Measurements from ENCODE around the gene FAM200A.
"Not testable (repeated sequence)": the region's sequence is repeated elsewhere in the genome, so short reads cannot be mapped to it uniquely, and the experiment has no call there.

The FAM200A gene

DNA sequence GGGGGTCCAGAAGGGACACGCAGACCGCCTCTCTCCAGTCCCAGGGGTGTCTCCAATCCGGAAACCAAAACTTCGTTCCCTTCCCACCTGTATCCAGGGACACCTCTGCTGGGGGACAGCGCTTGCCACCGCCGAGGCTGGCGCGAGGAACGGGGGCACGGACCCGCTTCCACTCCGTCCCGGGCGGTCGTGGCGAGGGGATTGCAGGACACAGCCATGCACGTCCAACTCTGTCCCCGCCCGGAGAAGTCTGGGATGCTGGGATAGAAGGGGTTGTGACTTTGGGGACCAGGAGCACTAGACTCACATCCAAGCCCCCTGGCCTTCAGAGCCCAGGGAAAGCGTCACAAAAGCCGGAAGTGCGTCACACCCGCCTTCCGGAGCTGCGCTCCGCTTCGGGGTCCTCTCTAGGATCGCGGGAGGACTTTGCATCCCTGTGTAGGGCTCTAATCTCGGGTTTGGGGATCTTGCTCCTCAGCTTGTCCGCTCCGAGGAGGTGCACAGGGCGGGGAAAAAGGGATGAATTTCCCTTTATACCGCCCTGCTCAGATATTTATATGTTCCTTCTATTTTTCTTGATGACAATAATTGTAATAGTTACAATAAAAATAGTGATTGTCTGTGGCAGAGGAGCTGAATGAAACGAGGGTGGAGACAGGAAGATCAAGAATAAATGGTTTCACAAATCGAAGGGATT, at the start of gene FAM200A:
Gene FAM200A (minus strand): TSS at position 348 of the 697 bp plus-strand sequence. CDS start 3,707 bp downstream, outside the sequence.
- DNase-seq, result peak; percentile 88

DNA sequence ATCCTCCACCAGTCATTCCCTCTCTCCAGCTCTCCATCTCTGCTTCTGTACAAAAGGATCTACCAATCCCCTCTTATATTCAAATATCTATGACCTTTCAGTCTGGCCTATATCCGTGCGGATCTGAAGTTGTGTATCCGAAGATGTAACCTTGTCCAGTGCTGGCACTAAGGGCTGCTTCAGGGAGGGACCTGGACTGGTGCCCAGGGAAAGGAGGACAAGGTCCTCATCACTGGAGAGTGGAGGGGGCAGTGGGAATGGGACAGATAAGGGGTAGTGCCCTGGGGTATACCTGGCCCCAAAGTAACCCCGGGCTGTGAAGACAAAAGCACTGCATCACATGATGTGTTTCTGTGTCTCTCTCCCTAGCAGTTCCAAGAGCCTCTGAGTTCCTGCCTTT, 47.9 kb upstream of the FAM200A start:
- no peak for DNase-seq

DNA sequence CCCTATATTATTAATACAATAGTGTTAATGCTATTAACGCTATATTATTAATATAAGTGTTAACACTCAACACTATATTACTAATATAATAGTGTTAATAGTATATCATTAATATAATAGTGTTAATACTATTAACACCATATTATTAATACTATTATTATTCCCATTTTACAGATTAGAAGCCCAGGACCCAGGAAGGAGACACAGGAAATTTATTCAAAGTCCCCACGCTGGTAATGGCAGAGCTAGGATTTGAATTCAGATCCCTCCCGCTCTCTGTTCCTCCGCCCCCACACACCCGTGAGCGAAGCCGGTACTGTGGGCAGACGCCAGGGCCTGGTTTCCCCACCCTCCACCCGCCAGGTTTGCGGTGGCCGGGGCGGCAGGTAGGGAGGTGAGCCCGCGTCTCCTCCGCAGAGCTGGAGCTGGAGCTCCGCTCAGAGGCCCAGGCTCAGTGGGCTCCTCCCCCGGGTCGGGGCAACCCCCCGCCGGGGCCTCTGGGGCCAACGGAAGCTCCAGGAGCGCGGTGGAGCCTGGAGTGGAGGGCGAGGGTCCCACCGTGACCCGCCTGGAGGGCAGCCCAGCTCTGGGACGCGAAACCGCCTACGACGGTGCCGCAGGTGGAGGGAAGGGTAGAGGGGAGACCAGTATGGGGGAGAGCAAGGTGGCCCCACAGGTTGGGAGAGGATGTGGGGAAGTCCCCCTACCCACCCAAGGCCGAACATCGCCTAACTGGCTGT, 46.0 kb upstream of the FAM200A start, which contains the start of gene TMEM225B:
Gene TMEM225B (plus strand): TSS at position 506 of the 740 bp plus-strand sequence. CDS start 6,122 bp downstream, outside the sequence.
- no peak for DNase-seq

DNA sequence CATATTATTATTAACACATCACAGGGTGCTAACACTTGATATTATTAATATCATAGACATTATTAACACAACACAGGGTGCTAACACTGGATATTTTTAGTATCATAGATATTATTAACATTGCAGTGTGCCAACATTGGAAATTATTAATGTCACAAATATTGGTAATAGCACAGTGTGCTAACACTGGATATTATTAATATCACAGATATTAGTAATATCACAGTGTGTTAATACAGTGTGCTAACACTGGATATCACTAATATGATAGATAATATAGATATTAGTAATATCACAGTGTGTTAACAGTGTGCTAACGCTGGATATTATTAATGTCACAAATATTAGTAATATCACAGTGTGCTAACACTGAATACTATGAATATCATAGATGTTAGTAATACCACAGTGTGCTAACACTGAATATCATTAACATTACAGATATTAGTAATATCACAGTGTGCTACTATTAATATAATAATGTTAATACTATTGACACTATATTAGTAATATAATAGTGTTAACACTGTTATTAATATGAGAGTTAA, 44.6 kb upstream of the FAM200A start:
- DNase-seq, result no peak

DNA sequence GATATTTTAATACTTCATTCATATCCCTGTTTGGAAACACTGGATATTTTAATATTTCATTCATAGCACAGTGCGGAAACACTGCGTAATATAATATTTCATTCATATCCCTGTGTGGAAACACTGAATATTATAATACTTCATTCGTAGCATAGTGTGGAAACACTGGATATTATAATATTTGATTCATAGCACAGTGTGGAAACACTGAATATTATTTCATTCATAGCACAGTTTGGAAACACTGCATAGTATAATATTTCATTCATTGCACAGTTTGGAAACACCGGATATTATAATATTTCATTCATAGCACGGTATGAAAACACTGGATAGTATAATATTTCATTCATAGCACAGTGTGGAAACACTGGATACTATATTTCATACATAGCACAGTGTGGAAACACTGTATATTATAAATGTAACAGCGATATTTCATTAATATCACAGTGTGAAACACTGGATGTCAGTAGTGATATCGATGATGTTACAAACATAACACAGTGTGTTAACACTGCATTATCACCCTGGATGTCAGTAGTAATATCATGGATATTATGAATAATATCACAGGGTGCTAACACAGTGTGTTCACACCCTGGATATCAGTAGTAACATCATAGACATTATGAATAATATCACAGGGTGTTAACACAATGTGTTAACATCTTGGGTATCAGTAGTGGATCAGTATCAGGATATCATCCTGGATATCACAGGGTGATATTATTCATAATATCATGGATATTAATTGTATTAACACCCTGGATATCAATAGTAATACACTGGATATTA, 43.2 kb upstream of the FAM200A start:
- DNase-seq, result no peak

DNA sequence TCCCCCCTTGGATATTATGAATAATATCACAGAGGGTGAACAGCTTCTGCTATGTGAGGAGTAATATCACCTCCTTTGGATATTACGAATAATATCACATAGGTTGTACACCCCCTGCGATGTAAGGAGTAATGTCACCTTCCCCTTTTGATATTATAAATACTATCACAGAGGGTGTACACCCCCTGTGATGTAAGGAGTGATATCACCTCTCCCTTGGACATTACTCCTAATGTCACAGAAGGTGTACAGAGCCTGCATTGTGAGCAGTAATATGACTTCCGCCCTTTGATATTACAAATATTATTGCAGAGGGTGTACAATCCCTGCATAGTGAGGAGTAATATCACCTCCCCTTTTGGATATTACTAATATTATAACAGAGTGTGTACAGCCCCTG, 37.0 kb upstream of the FAM200A start:
- DNase-seq, result no peak

DNA sequence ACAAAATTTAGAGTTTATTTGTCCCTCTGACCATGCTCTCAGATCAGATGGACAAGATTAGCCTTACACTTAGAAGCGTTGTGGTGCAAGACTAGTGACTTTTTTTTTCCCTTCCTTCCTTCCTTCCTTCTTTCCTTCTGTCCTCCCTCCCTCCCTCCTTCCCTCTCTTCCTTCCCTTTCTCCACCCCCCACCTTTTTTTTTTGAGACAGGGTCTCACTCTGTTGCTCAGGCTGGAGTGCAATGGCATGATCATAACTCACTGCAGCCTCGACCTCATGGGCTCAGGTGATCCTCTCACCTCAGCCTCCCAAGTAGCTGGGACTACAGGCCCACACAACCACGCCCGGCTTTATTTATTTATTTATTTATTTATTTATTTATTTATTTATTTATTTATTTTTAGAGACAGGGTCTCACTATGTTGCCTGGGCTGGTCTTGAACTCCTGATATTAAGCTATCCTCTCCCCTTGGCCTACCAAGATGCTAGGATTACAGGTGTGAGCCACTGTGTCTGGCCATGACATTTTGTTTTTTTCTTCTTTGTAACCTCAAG, 28.9 kb upstream of the FAM200A start:
- DNase-seq, result not testable (repeated sequence)

DNA sequence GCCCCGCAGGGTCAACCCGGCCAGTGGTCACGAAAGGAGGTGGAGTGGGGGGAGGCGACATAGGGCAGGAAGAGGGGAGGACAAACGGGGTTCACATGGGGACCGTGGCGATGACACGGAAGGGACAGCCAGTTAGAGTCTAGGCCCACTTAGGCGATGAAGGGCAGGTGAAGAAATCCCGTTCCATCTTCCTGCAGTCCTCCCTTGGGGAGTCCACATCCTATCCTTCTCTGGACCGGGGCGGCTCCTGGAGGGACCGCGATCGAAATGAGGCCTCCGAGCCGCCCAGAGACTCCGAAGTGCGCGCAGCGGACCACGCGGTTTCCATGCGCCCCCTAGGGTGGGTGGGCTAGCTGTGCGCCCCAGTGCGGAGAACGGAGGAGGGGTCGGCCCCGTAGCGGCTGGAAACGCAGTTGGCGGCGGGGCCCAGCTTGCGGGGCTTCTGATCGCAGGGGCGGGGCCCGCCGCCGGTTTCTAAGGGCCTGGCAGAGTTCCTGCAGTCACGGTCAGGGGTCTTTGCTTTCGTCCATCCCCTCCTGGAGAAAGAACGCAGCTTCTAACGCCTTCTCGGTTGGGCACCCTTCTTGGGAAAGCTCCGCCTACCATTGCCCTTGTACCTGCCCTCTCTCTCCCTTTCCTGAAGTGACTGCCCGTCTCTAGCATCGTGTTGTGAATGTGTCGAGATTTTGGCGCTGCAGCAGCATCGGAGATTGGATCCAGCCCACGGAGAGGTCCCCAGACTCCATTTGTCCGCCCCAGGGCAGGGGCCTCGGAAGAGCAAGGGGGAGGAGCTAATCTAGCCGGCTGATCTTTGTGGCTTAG, 28.3 kb upstream of the FAM200A start:
- peak; percentile 75 for DNase-seq

DNA sequence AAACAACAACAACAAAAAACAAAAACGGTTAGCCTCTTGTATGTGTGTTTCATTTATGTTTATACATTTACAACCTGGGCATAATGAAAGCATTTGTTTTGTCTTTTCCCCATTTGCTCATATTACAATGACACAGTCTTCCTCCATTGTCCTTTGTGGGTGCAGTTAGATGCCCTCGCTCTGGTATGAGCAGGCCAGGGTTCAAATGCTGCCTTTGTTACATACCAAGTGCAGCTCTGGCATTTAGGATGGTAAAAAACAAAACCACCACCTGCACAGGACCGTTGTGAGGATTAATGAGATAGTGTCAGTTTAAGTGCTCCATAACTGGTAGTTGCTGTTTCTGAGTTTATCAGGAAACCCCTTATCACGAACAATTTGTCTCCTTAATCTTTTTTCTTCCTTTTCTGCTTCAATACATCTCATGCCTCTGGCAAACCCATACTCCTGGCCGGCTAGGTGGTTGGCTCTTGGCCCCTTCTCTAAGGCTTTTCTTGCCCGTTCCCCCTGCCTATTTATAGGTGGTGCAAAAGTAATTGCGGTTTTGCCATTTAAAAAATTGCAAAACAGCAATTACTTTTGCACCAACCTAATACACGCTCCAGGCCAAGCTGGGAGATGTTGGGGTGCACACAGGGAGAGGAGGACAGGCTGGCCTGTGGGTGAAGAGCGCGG, 27.5 kb upstream of the FAM200A start:
- no peak for DNase-seq

DNA sequence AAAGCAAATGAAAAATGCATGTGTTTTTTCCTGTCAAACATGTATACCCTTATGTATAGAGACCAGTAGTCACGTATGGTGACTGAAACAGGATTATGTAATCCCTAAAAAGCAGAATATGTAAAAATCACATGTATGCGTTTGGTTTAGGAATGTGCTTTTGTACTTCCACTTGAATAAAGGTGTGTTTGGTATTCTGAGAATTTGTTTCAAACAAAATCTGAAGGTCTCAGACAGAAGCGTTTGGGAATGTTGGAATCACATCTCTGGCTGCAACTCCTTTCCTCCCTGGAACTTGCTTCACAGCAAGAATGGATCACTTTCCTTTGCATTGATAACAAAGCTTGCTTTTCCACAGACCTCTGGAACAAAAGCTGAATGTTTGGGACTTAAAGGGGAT, 24.3 kb upstream of the FAM200A start:
- DNase-seq, result no peak

DNA sequence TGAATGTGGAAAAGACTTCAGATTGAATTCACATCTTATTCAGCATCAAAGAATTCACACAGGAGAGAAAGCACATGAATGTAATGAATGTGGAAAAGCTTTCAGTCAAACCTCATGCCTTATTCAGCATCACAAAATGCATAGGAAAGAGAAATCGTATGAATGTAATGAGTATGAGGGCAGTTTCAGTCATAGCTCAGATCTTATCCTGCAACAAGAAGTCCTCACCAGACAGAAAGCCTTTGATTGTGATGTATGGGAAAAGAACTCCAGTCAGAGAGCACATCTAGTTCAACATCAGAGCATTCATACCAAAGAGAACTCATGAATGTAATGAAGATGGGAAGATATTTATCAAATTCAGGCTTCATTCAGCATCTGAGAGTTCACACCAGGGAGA, 21.3 kb upstream of the FAM200A start:
- no peak for DNase-seq

DNA sequence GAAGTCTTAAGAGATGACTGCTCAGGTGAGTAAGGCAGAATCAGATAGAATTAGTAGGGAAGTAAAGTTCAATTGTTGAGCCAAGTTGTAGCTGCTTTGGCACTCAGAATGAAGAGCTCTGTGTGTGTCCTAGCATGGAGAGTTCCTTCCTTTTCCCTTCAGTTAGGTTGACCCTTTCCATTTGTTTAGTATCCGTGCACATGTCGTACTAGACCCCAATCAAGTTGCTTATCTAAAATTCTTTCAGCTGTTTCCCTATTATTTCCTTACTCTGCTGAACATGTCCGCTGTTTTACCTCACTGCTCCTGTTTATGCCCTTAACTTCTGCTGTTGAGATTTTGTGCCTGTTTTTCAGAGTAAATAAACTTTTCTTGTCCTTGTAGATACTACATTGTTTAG, 19.9 kb upstream of the FAM200A start:
- DNase-seq, result no peak

DNA sequence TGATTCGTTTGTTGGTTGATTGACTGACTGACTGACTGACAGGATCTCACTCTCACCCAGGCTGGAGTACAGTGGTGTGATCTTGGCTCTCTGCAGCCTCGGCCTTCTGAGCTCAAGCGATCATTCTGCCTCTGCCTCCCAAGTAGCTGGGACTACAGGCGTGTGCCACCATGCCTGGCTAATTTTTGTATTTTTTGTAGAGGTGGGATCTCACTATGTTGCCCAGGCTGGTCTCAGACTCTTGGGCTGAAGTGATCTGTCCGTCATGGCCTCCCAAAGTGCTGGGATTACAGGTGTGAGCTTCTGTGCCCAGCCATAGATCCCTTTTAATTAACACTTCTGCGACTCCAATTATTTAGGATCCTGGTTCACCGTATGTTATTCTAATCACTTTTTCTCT, 16.9 kb upstream of the FAM200A start:
- not testable (repeated sequence) for DNase-seq

DNA sequence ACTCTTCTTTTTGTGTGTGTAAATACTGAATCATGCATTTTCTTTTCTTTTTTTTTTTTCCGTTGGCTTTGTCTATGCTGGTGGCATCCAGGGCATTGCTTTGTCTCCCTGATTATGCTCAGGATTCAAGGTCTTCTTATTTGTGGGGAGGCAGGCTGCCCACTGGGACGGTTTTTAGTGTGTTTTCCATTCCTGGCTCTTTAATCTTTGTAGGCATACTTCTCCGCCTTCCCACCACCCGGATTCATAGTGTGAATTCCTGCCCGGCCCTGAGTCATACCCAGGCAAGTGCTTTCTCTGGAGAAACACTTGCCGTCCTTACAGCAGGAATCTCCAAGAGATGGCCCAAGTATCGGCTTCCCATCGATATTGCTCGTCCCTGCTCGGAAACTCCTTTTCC, 11.7 kb upstream of the FAM200A start:
- DNase-seq, result no peak

DNA sequence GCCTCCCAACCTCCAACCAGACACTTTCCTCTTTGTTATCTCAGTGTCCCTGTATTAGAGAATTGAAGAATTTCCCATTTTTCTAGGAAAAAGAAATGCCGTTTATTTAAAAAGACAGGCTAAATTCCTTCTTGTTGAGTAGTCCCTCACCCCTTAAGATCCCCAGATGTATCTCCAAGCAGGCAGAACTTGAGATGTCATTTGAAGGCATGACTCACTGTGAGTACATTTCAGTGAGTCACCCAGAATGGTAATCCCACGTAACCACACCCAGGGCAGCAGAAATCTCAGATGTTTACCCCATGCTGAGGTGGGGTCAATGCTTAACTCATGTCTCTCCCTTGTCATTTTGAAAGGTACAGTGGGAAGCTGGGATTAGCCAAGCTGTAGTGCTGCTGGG, 10.9 kb upstream of the FAM200A start:
- no peak for DNase-seq

DNA sequence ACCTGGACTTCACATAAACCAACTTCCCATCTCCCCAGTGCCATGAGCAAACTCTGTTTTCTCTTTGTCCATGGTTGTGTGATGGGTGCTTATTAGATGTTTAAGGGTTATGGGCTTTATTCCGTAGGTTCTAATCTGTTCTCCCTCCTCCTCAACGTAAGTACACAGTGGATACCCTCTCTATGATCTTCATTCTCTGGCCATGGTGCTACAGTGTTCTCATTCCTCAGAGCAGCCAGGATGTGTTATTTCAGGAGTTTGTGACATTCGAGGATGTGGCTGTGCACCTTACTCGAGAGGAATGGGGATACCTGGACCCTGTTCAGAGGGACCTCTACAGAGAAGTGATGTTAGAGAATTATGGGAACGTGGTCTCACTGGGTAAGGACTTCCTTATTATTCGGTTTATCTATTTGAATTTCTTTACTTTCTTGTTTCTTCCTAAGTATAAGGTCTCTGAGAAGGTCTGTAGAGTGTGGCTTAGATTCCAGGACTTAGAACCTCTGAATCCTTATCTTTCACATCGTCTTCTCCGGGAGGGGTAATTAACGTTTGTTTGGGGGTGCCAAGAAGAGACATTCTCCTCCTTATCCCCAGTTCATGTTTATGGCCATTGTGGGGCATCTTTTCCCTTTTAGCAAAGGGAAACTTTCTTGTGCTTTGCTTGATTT, 10.3 kb upstream of the FAM200A start:
- DNase-seq, result no peak

DNA sequence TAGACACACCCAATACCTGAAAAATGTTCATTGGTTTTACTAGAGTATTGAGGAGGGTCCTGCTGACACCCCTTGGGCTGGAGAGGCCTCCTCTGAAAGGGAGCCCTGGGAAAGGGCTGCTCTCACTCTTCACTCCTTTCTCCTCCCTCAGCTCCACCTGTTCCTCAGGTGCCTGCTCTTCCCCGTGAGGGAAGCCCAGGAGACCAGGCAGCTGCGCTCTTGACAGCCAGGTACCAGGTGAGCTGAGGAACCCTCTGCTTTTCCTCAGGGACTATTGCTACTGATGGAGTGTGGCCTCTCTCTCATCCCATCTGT, 9.8 kb upstream of the FAM200A start:
- DNase-seq, result no peak

DNA sequence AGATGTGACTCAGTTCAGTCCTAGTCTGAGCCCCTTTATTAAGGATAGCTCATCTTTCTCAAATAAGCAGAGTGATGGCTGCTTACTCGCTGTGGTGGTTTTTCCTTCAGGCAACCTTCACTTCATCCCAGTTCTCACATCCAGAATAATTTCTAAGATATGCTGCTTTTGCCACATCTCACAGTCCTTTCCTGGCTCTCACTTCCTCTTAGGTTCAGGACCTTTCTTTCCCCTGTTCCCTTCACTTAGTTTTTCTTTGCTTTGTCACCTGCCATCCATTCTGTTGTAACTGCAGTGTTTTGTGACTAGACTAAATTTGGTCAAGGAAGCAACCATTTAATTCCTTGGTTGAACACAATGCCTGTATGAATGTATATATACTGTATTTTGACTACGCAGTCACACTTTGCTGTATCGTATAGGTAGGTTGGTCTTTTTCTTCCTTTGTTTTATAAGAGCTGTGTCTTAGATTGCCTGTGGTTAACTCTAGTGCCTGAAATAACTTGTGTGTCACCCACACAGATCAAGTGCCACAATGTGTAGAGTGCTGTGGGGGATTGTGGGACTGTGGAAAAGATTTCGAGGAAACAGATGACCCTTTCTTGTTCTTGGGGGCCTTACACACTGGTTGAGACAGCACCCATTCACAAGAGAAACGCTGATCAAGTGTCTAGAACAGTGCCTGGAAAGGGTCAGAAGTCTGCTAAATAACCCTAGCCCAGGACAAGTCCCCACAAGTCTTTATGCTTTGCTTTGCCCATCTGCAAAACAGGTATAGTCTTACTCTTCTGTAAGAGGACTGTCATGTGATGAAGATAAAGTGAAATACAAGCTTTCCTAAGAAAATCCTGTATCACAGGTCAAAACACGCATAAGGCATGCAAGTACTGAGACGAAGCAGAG, 9.2 kb upstream of the FAM200A start:
- DNase-seq, result no peak

DNA sequence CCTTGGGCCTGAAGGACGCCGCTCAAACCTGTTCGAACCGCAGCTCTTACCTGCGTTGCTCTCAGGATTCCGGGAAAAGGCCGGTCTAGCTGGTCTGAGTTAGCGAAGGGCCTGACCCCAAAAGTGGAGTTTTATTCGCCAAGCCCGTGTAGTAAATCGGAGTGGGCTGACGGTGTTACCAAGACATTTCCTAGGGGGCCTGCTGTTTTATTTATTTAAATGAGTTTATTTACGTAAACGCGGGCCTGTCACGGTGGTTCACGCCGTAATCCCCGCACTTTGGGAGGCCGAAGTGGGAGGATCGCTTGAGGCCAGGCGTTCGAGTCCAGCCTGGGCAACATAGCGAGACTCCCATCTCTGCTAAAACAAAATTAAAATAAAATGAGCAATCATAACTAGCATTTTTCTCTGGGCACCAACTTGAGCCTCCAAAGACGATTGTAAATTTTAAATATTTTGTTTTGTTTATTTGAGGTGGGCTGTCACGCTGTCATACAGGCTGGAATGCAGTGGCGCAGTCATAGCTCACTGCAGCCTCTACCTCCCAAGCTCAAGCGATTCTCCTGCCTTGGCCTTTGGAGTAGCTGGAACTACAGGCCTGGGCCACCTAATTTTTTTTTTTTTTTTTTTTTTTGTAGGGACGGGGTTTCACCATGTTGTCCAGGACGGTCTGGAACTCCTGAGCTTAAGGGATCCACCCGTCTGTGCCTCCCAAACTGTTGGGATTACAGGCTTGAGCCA, 7.4 kb upstream of the FAM200A start:
- DNase-seq, result no peak
